Measurements from ENCODE around the gene ZNF438.

The ZNF438 gene

DNA sequence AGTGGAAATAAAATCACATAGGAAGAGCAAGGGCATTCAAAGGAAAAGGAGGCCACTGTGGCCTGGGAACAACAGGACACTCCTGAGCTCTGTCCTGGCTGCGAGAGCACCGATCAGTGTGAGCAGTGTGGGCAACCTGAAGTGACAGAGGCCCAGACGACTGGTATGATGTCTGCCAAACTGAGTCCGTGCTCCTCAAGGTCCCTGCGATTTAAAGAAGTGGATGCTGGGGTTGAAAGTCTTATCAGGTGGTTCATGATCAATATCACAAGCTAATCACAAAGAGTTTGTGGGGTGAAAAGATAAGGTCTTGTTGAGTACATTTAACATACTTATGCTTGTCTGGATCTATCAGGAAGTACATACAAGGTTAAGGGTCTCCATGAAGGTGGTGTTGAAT is 176.5 kb downstream of the ZNF438 start:
- H3K9me3 Mint-ChIP-seq = no peaks in the 10 kb centered on the region
- ATAC-seq (no peak), DNase-seq (no peak)
- no peaks in the 10 kb centered on the region for H3K27me3 Mint-ChIP-seq
- H3K27ac Mint-ChIP-seq = no peak overlapping the region
- no peaks in the 10 kb centered on the region for H3K4me1 Mint-ChIP-seq
- H3K4me3 Mint-ChIP-seq = no peak overlapping the region

DNA sequence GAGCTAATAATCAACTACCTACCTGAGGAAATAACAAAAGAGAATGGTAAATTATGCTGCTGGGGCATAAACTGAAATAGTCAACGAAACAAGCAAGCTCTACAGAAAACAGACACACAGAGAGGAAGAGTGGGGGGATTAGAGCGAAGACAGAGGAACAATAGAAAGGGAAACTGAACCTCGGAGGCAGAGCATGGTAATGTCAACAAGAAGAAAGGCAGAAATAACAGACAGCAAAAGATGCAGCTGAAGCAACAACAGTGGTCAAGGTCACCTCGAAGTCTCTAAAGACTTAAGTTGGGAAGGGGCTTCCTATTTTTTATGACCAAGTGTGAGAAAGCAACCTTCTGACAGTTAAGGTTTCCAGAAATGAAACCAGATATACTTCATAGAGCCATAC is 177.0 kb downstream of the ZNF438 start:
- DNase-seq = no peak
- H3K4me1 Mint-ChIP-seq = no peaks in the 10 kb centered on the region
- H3K27ac Mint-ChIP-seq = no peak overlapping the region
- no peak overlapping the region for H3K4me3 Mint-ChIP-seq
- H3K9me3 Mint-ChIP-seq = no peaks in the 10 kb centered on the region
- no peak for ATAC-seq
- no peaks in the 10 kb centered on the region for H3K27me3 Mint-ChIP-seq

- H3K4me3 Mint-ChIP-seq = no peak overlapping the region
- H3K4me1 Mint-ChIP-seq = peaks cover 12% of the 10 kb centered on the region
- ATAC-seq (no peak), DNase-seq (no peak)
- H3K27me3 Mint-ChIP-seq = no peaks in the 10 kb centered on the region
- no peak overlapping the region for H3K27ac Mint-ChIP-seq
- H3K9me3 Mint-ChIP-seq = no peaks in the 10 kb centered on the region
These were observed 178.6 kb downstream of the ZNF438 start for GRCh38 chr10:30853066-30853465.

DNA sequence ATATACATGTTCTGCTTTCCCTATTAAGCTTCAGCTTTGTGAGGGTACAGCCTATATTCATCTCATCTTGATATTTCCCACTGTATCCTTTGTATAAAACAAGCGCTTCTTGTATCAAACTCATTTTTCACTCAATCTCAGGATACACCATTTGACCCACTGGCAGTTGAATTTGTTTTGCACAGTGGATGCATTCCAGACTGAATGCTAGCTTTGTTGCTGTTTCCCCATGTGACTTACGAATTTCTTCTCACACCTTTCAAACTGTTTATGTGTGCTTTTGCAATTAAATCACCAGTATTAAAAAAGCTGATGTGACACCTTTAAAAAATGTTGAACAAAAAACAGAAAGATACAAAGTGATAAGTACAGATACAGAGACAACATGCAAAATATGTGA is 180.9 kb downstream of the ZNF438 start:
- no peak for DNase-seq
- Mint-ChIP-seq H3K27ac (no peak overlapping the region), H3K27me3 (no peaks in the 10 kb centered on the region), H3K4me1 (peaks cover 12% of the 10 kb centered on the region), H3K4me3 (no peak overlapping the region), H3K9me3 (no peaks in the 10 kb centered on the region)
- no peak for ATAC-seq

GRCh38 chr10:30849231-30850035 is 182.2 kb downstream of the ZNF438 start:
- Mint-ChIP-seq H3K4me3 (no peak overlapping the region), H3K27ac (no peak overlapping the region), H3K9me3 (no peaks in the 10 kb centered on the region), H3K27me3 (no peaks in the 10 kb centered on the region), H3K4me1 (peaks cover 12% of the 10 kb centered on the region)
- ATAC-seq (no peak), DNase-seq (no peak)

GRCh38 chr10:30848396-30849032 is 183.2 kb downstream of the ZNF438 start:
- Mint-ChIP-seq H3K27ac (peak overlapping the region; percentile 7 to 9), H3K4me1 (peaks cover 12% of the 10 kb centered on the region), H3K27me3 (no peaks in the 10 kb centered on the region), H3K9me3 (no peaks in the 10 kb centered on the region), H3K4me3 (no peak overlapping the region)
- no peak for ATAC-seq
- DNase-seq = no peak

- ATAC-seq = no peak
These were observed 184.0 kb downstream of the ZNF438 start for GRCh38 chr10:30847642-30848041.

DNA sequence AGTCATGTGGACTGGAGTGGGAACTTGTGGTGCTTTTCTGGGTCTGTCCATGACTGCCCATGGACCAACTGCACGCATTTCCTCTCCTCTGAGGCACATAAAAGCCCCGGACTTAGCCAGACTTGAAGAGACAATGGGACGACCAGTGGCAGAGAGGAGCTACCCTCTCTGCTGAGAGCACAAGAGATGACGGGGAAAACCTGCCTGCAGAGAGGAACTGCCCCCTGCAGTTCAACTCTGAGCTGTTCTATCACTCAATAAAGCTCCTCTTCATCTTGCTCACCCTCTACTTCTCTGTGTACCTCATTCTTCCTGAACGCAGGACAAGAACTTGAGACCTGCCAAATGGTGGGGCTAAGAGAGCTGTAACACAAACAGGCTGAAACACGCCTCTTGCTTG is 184.5 kb downstream of the ZNF438 start:
- peaks cover 12% of the 10 kb centered on the region for H3K4me1 Mint-ChIP-seq
- no peak for DNase-seq

More at GRCh38 chr10:30847642-30848041, 184.0 kb downstream of the ZNF438 start:
- Mint-ChIP-seq H3K4me1 (peaks cover 12% of the 10 kb centered on the region), H3K4me3 (no peak overlapping the region), H3K27ac (peak overlapping the region in 1 of 2 donors; percentile 81), H3K27me3 (no peaks in the 10 kb centered on the region), H3K9me3 (no peaks in the 10 kb centered on the region)
- DNase-seq = no peak

DNA sequence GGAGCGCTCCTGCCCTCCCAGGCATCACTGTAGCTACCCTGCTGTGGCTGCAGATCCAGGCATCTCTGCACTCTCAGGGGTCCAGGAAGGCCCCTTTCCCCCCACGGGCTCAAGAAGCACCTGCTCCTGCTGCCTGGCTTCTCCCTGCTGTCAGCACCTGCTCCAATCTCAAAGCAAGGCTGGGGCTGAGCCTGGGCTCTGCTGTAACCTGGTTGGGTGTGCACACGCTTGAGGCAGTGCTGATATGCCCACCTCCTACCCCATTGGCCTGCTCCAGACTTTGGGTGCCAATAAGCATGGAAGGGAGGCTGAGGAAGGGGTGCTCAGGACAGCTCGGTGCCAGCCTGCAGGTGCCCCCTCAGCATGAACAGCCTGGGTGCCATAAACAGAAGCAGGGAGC is 185.0 kb downstream of the ZNF438 start:
- Mint-ChIP-seq H3K27me3 (no peaks in the 10 kb centered on the region), H3K4me3 (no peak overlapping the region), H3K4me1 (peaks cover 12% of the 10 kb centered on the region), H3K9me3 (no peaks in the 10 kb centered on the region), H3K27ac (no peak overlapping the region)
- no peak for ATAC-seq
- DNase-seq = no peak

More for the DNA sequence above, 184.5 kb downstream of the ZNF438 start:
- H3K27me3 Mint-ChIP-seq = no peaks in the 10 kb centered on the region
- no peak overlapping the region for H3K4me3 Mint-ChIP-seq
- ATAC-seq = no peak
- no peaks in the 10 kb centered on the region for H3K9me3 Mint-ChIP-seq
- peak overlapping the region in 1 of 2 donors; percentile 81 for H3K27ac Mint-ChIP-seq

DNA sequence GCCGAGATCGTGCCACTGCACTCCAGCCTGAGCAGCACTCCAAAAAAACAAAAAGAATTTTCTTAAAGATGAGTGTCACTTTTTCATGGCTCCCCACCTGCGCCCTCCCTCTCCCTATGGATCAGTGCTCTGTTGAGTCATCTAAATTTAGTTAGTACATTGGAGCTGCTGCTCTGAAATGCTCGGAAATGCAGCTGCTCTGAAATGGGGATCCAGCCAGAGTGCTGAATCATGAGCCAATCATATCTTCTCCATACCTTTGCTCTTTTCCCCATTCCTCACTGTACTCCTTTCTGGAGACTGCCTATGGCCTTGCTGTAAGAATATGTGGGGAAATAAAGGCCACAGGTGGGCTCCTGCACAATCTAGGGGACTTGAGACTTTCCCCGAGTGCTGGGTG is 188.8 kb downstream of the ZNF438 start:
- Mint-ChIP-seq H3K27ac (no peak overlapping the region), H3K4me3 (no peak overlapping the region), H3K9me3 (no peaks in the 10 kb centered on the region), H3K27me3 (no peaks in the 10 kb centered on the region), H3K4me1 (no peaks in the 10 kb centered on the region)
- DNase-seq (no peak), ATAC-seq (no peak)

DNA sequence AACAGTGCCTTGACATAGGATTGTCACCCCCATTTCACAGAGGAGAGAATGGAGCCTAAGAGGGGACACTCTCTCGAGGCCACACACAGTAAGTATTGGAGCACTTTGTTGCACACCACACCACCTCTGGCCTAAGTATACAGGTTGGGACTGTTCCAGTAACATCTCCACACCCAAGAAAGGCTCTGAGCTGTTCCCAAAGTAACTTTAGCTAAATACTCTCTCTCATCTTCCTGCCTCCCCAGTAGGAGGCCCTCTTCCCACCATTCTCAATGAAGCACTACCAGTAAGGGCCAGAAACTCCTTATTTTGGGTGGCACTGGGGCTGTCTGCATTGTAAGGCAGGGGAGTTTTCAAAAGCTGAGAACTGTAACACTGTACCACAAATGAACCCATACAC is 189.5 kb downstream of the ZNF438 start:
- no peak for DNase-seq
- Mint-ChIP-seq H3K4me3 (no peak overlapping the region), H3K27me3 (no peaks in the 10 kb centered on the region), H3K9me3 (no peaks in the 10 kb centered on the region), H3K27ac (no peak overlapping the region), H3K4me1 (no peaks in the 10 kb centered on the region)
- no peak for ATAC-seq

DNA sequence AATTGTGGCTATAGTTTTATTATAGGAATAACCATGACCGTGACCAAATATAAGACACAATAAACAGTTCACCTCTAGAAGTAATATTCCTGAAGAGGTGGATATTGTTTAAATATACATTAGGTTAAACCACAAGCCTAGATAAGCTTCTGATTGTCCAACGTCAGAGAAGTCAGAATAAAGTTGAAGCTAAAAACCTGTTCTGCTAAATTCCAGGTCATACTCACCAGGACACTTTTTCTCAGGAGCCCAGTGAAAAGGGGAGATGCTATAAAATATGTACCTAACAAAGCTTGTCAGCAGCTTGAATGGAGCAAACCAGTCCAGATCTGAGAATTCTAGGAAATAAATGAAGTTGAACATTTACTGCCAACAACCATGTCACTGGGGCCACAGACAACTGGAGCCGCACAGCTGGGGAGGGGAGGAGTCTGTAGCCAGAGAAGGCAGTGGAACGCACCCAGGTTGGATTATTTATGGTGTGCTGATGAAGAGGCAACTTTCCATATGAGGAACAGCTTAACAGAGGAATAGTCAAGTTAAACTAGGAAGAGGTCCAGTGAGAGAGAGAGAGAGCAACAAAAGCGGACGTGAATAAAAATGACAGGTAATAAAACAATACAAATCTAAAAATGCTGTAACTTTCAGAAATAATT is 191.1 kb downstream of the ZNF438 start:
- no peak for ATAC-seq
- Mint-ChIP-seq H3K27me3 (no peaks in the 10 kb centered on the region), H3K4me3 (no peak overlapping the region), H3K27ac (no peak overlapping the region), H3K9me3 (no peaks in the 10 kb centered on the region), H3K4me1 (no peaks in the 10 kb centered on the region)
- no peak for DNase-seq

DNA sequence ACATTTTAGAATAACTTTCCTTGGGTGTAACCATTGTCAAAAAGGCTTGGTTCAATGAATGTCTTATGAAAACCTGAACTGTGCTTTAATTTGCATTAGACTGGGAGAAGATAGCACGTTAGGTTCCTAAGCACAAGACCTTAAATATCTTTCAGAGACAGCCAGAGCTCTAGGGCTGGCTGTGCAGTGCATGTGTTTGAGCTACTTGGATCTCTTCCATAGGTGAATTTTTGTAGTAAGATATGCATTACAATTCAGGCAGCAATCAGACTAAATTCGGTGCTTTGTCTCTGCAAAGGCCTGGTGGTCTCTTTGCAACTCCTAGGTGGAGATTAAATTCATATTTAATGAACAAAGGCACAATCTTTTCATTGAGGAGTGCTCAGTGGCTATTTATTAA is 192.0 kb downstream of the ZNF438 start:
- Mint-ChIP-seq H3K4me1 (no peaks in the 10 kb centered on the region), H3K4me3 (no peak overlapping the region), H3K27ac (no peak overlapping the region), H3K9me3 (no peaks in the 10 kb centered on the region), H3K27me3 (no peaks in the 10 kb centered on the region)
- ATAC-seq (no peak), DNase-seq (no peak)

GRCh38 chr10:30836406-30836805 is 195.3 kb downstream of the ZNF438 start:
- H3K4me1 Mint-ChIP-seq = no peaks in the 10 kb centered on the region
- ATAC-seq = no peak
- H3K27me3 Mint-ChIP-seq = no peaks in the 10 kb centered on the region
- no peak overlapping the region for H3K4me3 Mint-ChIP-seq
- H3K27ac Mint-ChIP-seq = no peak overlapping the region
- H3K9me3 Mint-ChIP-seq = no peaks in the 10 kb centered on the region
- no peak for DNase-seq

GRCh38 chr10:30835146-30835545 is 196.5 kb downstream of the ZNF438 start:
- H3K9me3 Mint-ChIP-seq = no peaks in the 10 kb centered on the region
- no peak overlapping the region for H3K27ac Mint-ChIP-seq
- H3K4me1 Mint-ChIP-seq = no peaks in the 10 kb centered on the region
- DNase-seq (no peak), ATAC-seq (no peak)
- H3K27me3 Mint-ChIP-seq = no peaks in the 10 kb centered on the region
- H3K4me3 Mint-ChIP-seq = no peak overlapping the region

GRCh38 chr10:30834651-30835050 is 197.0 kb downstream of the ZNF438 start:
- no peaks in the 10 kb centered on the region for H3K4me1 Mint-ChIP-seq
- no peak for DNase-seq
- H3K27me3 Mint-ChIP-seq = no peaks in the 10 kb centered on the region
- ATAC-seq = no peak
- no peak overlapping the region for H3K4me3 Mint-ChIP-seq
- no peaks in the 10 kb centered on the region for H3K9me3 Mint-ChIP-seq
- H3K27ac Mint-ChIP-seq = no peak overlapping the region
